GM21786 (cell line): ENCODE results near the gene ATF7.
"Not testable (repeated sequence)": the region's sequence is repeated elsewhere in the genome, so short reads cannot be mapped to it uniquely, and the experiment has no call there.

Experiments used
- ATAC-seq: cut with Tn5 transposase; IDR thresholded peaks from one replicate; pipeline ENCODE4 v1.9.1; 2021; ENCODE audit not compliant: unreplicated experiment

Gene ATF7

GRCh38 chr12:53568809-53569557 is 57.2 kb downstream of the ATF7 start:
- no peak for ATAC-seq

GRCh38 chr12:53567961-53568808 is 58.0 kb downstream of the ATF7 start:
- ATAC-seq = no peak

- ATAC-seq = not testable (repeated sequence)
These were observed 60.8 kb downstream of the ATF7 start for GRCh38 chr12:53565376-53565775.

- ATAC-seq = no peak
These were observed 61.2 kb downstream of the ATF7 start for GRCh38 chr12:53564941-53565340.

GRCh38 chr12:53564278-53564677 is 61.9 kb downstream of the ATF7 start:
- ATAC-seq = no peak

GRCh38 chr12:53563452-53564028 is 62.6 kb downstream of the ATF7 start:
- no peak for ATAC-seq

GRCh38 chr12:53561590-53561953 is 64.6 kb downstream of the ATF7 start:
- ATAC-seq = no peak

- no peak for ATAC-seq
These were observed 65.1 kb downstream of the ATF7 start for GRCh38 chr12:53560912-53561589.

GRCh38 chr12:53560351-53560750 is 65.8 kb downstream of the ATF7 start:
- no peak for ATAC-seq

GRCh38 chr12:53558631-53559030 is 67.6 kb downstream of the ATF7 start:
- ATAC-seq = no peak

- no peak for ATAC-seq
These were observed 73.5 kb downstream of the ATF7 start for GRCh38 chr12:53552361-53553327.

- no peak for ATAC-seq
These were observed 74.3 kb downstream of the ATF7 start for GRCh38 chr12:53551889-53552291.

- ATAC-seq = no peak
These were observed 75.6 kb downstream of the ATF7 start for GRCh38 chr12:53550595-53550994.

- not testable (repeated sequence) for ATAC-seq
These were observed 76.1 kb downstream of the ATF7 start for GRCh38 chr12:53550131-53550530.

GRCh38 chr12:53548354-53548753 is 77.8 kb downstream of the ATF7 start:
- ATAC-seq = not testable (repeated sequence)

GRCh38 chr12:53543539-53543938 is 82.6 kb downstream of the ATF7 start:
- ATAC-seq = no peak

- no peak for ATAC-seq
These were observed 86.7 kb downstream of the ATF7 start for GRCh38 chr12:53539526-53539925.

- ATAC-seq = no peak
These were observed 87.9 kb downstream of the ATF7 start for GRCh38 chr12:53538209-53538689.

GRCh38 chr12:53536962-53537361 is 89.2 kb downstream of the ATF7 start:
- ATAC-seq = no peak

- ATAC-seq = no peak
These were observed 92.7 kb downstream of the ATF7 start for GRCh38 chr12:53533471-53533870.
